HepG2 (cell line): ENCODE measurements around the gene BUB1. TPM values are rescaled to one million over a fixed set of nuclear protein-coding genes. Genes with fewer than 3 reads are reported as not detected.
A peak's percentile ranks its signal among the peaks of the same experiment; 100 is the strongest.

Source experiments
- FOXO4 ChIP-seq: sonication (generic); formaldehyde crosslinking; conservative IDR thresholded peaks from 2 replicates; pipeline ENCODE4 v1.8.1; 2023; ENCODE audit warnings: missing genetic modification reagents
- HMG20A ChIP-seq: IDR thresholded peaks from 2 replicates; pipeline ENCODE4 v1.6.1; 2016; ENCODE audit warnings: borderline replicate concordance
- ZBTB40 ChIP-seq, 2 experiments: fragments of 450-650 bp in 1 of 2; sonication (generic) in 1 of 2; formaldehyde crosslinking in 1 of 2; IDR thresholded peaks; 2 replicates each; pipeline versions ENCODE4 v1.6.1 to v1.8.0; 2016 to 2022; ENCODE audit warnings: antibody characterized with exemption in 1 of 2, mild to moderate bottlenecking in 1 of 2, missing genetic modification reagents in 1 of 2
- ZNF468 ChIP-seq: sonication (generic); formaldehyde crosslinking; IDR thresholded peaks from 2 replicates; pipeline ENCODE4 v1.8.0; 2022; ENCODE audit warnings: mild to moderate bottlenecking, moderate library complexity, missing genetic modification reagents
- ZNF577 ChIP-seq: sonication (generic); formaldehyde crosslinking; IDR thresholded peaks from 2 replicates; pipeline ENCODE4 v1.4.0; 2020; ENCODE audit warnings: mild to moderate bottlenecking, low read depth, missing genetic modification reagents, borderline replicate concordance
- ZNF609 ChIP-seq: sonication (generic); formaldehyde crosslinking; IDR thresholded peaks from 2 replicates; pipeline ENCODE4 v1.4.0; 2020; ENCODE audit warnings: mild to moderate bottlenecking, missing genetic modification reagents, borderline replicate concordance
- ZNF781 ChIP-seq: sonication (generic); formaldehyde crosslinking; IDR thresholded peaks from 2 replicates; pipeline ENCODE4 v1.5.1; 2020; ENCODE audit warnings: borderline replicate concordance, mild to moderate bottlenecking, missing genetic modification reagents; ENCODE audit errors: not compliant biosample characterization
- ZSCAN29 ChIP-seq: sonication (generic); formaldehyde crosslinking; conservative IDR thresholded peaks from 2 replicates; pipeline ENCODE4 v1.4.0; 2020; ENCODE audit warnings: mild to moderate bottlenecking, missing genetic modification reagents
- polyA plus RNA-seq, 8 experiments: library from polyadenylated mRNA; depleted of rRNA in 3 of 8; stranded (reverse) in 7 of 8; unstranded in 1 of 8; fragments of >200 nt; fragmentation: Illumina TruSeq in 4 of 8; extraction: Trizol in 4 of 8; gene quantifications; 2 replicates each; pipeline versions ENCODE4 v1.2.1 to v1.2.3, GENCODE V29; 2011 to 2016; ENCODE audit warnings: low read depth in 4 of 8, missing spikeins in 1 of 8, mixed read lengths in 1 of 8; ENCODE audit not compliant: insufficient read depth in 1 of 8
- total RNA-seq, 5 experiments: library from RNA; depleted of rRNA; stranded (reverse); fragments of >200 nt; fragmentation: Illumina TruSeq; extraction: Trizol; gene quantifications; 2 replicates each; pipeline ENCODE4 v1.2.3, GENCODE V29; 2016; ENCODE audit warnings: low read depth in 1 of 5

BUB1 gene
- total and polyA plus RNA-seq, 2 of the 13 experiments (the other 11 are each of a cell fraction or from before 2014, with no cell fraction given), result 27.8 to 52.6 TPM

- TF ChIP-seq ZBTB40 (IDR thresholded peaks at IDR 0.05) (no peak), ZBTB40 (CRISPR knock-in tag; IDR thresholded peaks at IDR 0.05) (no peak), FOXO4 (CRISPR knock-in tag) (no peak), ZNF577 (no peak), ZNF781 (CRISPR knock-in tag) (no peak), ZNF609 (CRISPR knock-in tag) (no peak), HMG20A (no peak), ZSCAN29 (CRISPR knock-in tag) (peak; percentile 36; the same call in 1 of the 2 replicates), ZNF468 (CRISPR knock-in tag) (no peak)
Observed at GRCh38 chr2:110677530-110678456, at the start of gene BUB1 (continued).
